COLO668 (cell line): ENCODE measurements around the gene SAMD11.

Source experiments
- DNase-seq: peaks from one replicate; lab custom pipeline; 2025; ENCODE audit not compliant: unreplicated experiment; lab: John Stamatoyannopoulos, UW

SAMD11 gene

GRCh38 chr1:931380-932172 lies 7.9 kb downstream of the SAMD11 start:
- no peak for DNase-seq

- no peak for DNase-seq
These were observed 8.4 kb downstream of the SAMD11 start for GRCh38 chr1:932173-932510.

- no peak for DNase-seq
These were observed 9.3 kb downstream of the SAMD11 start for GRCh38 chr1:932776-933602.

- no peak for DNase-seq
These were observed 9.8 kb downstream of the SAMD11 start for GRCh38 chr1:933603-933940.

GRCh38 chr1:934991-935750 lies 11.4 kb downstream of the SAMD11 start:
- no peak for DNase-seq

- peak; percentile 94 for DNase-seq
These were observed 12.1 kb downstream of the SAMD11 start for GRCh38 chr1:935751-936231.

GRCh38 chr1:936348-937264 lies 12.9 kb downstream of the SAMD11 start:
- DNase-seq: peak; percentile 56

- DNase-seq: no peak
These were observed 13.8 kb downstream of the SAMD11 start for GRCh38 chr1:937521-937920.

- peak; percentile 70 for DNase-seq
These were observed 14.5 kb downstream of the SAMD11 start for GRCh38 chr1:938088-938683.

GRCh38 chr1:938711-939489 lies 15.2 kb downstream of the SAMD11 start:
- DNase-seq: peak; percentile 46

GRCh38 chr1:939511-940106 lies 15.9 kb downstream of the SAMD11 start:
- DNase-seq: no peak

GRCh38 chr1:940107-941014 lies 16.6 kb downstream of the SAMD11 start:
- DNase-seq: peak; percentile 78

- no peak for DNase-seq
These were observed 17.4 kb downstream of the SAMD11 start for GRCh38 chr1:941015-941587.

- DNase-seq: peak; percentile 96
These were observed 18.1 kb downstream of the SAMD11 start for GRCh38 chr1:941588-942383.

- peak; percentile 59 for DNase-seq
These were observed 18.7 kb downstream of the SAMD11 start for GRCh38 chr1:942411-942821.

- DNase-seq: no peak
These were observed 19.3 kb downstream of the SAMD11 start for GRCh38 chr1:942864-943533.
